ENCODE measurements around the gene HGFAC. TPM values are rescaled to one million over a fixed set of nuclear protein-coding genes. Genes with fewer than 3 reads are reported as not detected.

The HGFAC gene
- total and polyA plus RNA-seq, 2 of the 13 experiments (the other 11 are each of a cell fraction or from before 2014, with no cell fraction given) = 8.5 to 63.6 TPM

DNA sequence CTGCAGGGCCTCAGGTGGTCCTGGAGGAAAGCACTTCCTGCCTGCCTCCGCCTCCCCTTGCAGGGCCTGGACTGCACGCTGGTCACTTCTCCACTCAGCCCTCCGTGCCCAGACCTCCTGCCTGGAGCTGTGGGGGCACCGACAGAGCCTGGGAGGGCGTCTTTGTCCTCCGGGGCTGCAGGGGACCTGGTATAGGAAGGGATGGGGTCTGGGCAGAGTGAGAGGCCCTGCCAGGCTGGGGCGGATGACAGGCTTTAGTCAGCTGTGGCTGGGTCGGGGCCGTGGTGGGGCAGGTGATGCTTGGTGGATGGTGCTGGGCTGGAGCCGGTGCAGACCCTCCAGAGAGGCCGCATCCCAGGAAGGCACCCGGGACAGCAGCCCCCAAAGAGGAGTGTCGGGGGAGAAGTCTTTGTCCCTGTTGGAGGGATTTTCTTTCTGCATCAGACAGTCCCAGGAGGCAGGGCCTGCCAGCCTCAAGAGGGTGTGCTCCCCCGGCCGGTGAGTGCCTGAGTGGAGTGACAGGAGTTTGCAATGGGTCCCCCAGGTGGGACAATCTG, 22.7 kb downstream of the HGFAC start:
- no peaks in the 10 kb centered on the region for H4K20me1 ChIP-seq (ENCODE audit: insufficient read depth, low read length)
- no peak overlapping the region for H3K9ac ChIP-seq (ENCODE audit: insufficient read depth, low read depth, low read length)
- no peaks in the 10 kb centered on the region for H3K36me3 ChIP-seq (replicated peaks in 1 of 2; ENCODE audit: control insufficient read depth in 1 of 2, insufficient read depth in 2 of 2, low read length in 2 of 2)
- ChIA-PET POLR2A (no interaction called here), CTCF (ENCODE audit: low intra/inter-chr PET ratio, low total read pairs) (no interaction called here)
- peak overlapping the region; percentile 36; the same call in 1 of the 2 replicates for H3K4me2 ChIP-seq (ENCODE audit: low read depth, low read length)
- FAIRE-seq (no peak), ATAC-seq (no peak; the same call in 2 of the 3 replicates), DNase-seq (ENCODE audit: low spot score) (no peak)
- H3K27me3 ChIP-seq (ENCODE audit: control insufficient read depth in 1 of 2, insufficient read depth in 2 of 2, low read length in 2 of 2) = peaks cover 22 to 59% of the 10 kb centered on the region in 2 experiments
- H3K79me2 ChIP-seq (ENCODE audit: insufficient read depth, low read length) = no peaks in the 10 kb centered on the region
- H3K9me3 ChIP-seq (ENCODE audit: low read length) = no peaks in the 10 kb centered on the region
- in situ Hi-C loops (cut with HindIII; ENCODE audit: extremely low pct_ligation_motif_present, low pct_unique_long_range_greater_than_20kb) = no loop called here
- H3K4me1 ChIP-seq (ENCODE audit: insufficient read depth, low read length) = peaks cover 23% of the 10 kb centered on the region
- no TSS peak for BruUV-seq (replicated peaks)
- intact Hi-C loops (cut with micrococcal nuclease; ENCODE audit: unreplicated experiment) = no loop called here
- no peak overlapping the region for H2AFZ ChIP-seq (ENCODE audit: low read length)
- peak overlapping the region in 1 of 3 experiments; percentile 55; a peak in 2 of 6 replicates for H3K4me3 ChIP-seq (replicated peaks in 1 of 3; ENCODE audit: insufficient read depth in 1 of 3, low read depth in 2 of 3, low read length in 3 of 3)
- TF ChIP-seq, protein P1, sequence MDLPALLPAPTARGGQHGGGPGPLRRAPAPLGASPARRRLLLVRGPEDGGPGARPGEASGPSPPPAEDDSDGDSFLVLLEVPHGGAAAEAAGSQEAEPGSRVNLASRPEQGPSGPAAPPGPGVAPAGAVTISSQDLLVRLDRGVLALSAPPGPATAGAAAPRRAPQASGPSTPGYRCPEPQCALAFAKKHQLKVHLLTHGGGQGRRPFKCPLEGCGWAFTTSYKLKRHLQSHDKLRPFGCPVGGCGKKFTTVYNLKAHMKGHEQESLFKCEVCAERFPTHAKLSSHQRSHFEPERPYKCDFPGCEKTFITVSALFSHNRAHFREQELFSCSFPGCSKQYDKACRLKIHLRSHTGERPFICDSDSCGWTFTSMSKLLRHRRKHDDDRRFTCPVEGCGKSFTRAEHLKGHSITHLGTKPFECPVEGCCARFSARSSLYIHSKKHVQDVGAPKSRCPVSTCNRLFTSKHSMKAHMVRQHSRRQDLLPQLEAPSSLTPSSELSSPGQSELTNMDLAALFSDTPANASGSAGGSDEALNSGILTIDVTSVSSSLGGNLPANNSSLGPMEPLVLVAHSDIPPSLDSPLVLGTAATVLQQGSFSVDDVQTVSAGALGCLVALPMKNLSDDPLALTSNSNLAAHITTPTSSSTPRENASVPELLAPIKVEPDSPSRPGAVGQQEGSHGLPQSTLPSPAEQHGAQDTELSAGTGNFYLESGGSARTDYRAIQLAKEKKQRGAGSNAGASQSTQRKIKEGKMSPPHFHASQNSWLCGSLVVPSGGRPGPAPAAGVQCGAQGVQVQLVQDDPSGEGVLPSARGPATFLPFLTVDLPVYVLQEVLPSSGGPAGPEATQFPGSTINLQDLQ (CRISPR knock-in tag; IDR thresholded peaks at IDR 0.05) = 0 out of 2 replicates have a peak, but pooled peaks have one; percentile 27
- TF ChIP-seq HMG20B (CRISPR knock-in tag; conservative IDR thresholded peaks at IDR 0.05) = no peak
- TF ChIP-seq, protein P2, sequence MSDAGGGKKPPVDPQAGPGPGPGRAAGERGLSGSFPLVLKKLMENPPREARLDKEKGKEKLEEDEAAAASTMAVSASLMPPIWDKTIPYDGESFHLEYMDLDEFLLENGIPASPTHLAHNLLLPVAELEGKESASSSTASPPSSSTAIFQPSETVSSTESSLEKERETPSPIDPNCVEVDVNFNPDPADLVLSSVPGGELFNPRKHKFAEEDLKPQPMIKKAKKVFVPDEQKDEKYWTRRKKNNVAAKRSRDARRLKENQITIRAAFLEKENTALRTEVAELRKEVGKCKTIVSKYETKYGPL (CRISPR knock-in tag; IDR thresholded peaks at IDR 0.05) = no peak
- peak; percentile 18; the same call in 1 of the 2 replicates for TF ChIP-seq ZNF17 (CRISPR knock-in tag; IDR thresholded peaks at IDR 0.05)
- TF ChIP-seq, protein P3, sequence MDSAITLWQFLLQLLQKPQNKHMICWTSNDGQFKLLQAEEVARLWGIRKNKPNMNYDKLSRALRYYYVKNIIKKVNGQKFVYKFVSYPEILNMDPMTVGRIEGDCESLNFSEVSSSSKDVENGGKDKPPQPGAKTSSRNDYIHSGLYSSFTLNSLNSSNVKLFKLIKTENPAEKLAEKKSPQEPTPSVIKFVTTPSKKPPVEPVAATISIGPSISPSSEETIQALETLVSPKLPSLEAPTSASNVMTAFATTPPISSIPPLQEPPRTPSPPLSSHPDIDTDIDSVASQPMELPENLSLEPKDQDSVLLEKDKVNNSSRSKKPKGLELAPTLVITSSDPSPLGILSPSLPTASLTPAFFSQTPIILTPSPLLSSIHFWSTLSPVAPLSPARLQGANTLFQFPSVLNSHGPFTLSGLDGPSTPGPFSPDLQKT (CRISPR knock-in tag; IDR thresholded peaks at IDR 0.05; ENCODE audit: borderline replicate concordance) = no peak
- TF ChIP-seq ZMAT3 (CRISPR knock-in tag; conservative IDR thresholded peaks at IDR 0.05) = no peak
- no peak for TF ChIP-seq ZNF510 (CRISPR knock-in tag; IDR thresholded peaks at IDR 0.05; ENCODE audit: low read depth)
- no peak for TF ChIP-seq MXI1 (IDR thresholded peaks at IDR 0.05; ENCODE audit: borderline replicate concordance, low read depth, low read length)
- no peak for TF ChIP-seq ELF3 (CRISPR knock-in tag; IDR thresholded peaks at IDR 0.05)
- TF ChIP-seq GFI1 (CRISPR knock-in tag; IDR thresholded peaks at IDR 0.05; ENCODE audit: borderline replicate concordance) = no peak
- no peak for TF ChIP-seq RBFOX2 (IDR thresholded peaks at IDR 0.05; ENCODE audit: low read depth, low read length)
- no peak for TF ChIP-seq MZF1 (CRISPR knock-in tag; IDR thresholded peaks at IDR 0.05; ENCODE audit: borderline replicate concordance)
- no peak overlapping the region for H3K27ac ChIP-seq (ENCODE audit: extremely low read length, insufficient read depth, low read length)
- WGBS (ENCODE audit: low lambda C conversion rate) = 61% methylated on average over 8 of the region's 15 CpGs

Data from HepG2 (cell line).